K562 (cell line): ENCODE results near the gene CH25H. TPM values are rescaled to one million over a fixed set of nuclear protein-coding genes. Genes with fewer than 3 reads are reported as not detected.

Source experiments
- ATAC-seq: fragments of 200-7000 bp; cut with Tn5 transposase; 3 replicates; pipeline ENCODE4 v1.9.1; 2020; ENCODE audit warnings: moderate library complexity
- BruUV-seq: library from RNA; stranded (reverse); fragments of 400-500 nt; replicated peaks from 2 replicates; lab custom pipeline; 2021; lab: Mats Ljungman, UMichigan
- CTCF ChIA-PET: fragments of 300-600 bp; formaldehyde crosslinking; extraction: SDS; loops from one replicate; lab custom pipeline; 2021; ENCODE audit warnings: low intra/inter-chr PET ratio; lab: Yijun Ruan, JAX
- POLR2A ChIA-PET: fragments of 300-600, 350-650 bp; sonication (Branson Sonifier 250); formaldehyde crosslinking; extraction: SDS; loops from one replicate; lab custom pipeline; 2021; ENCODE audit warnings: antibody characterized with exemption, inconsistent platforms; lab: Yijun Ruan, JAX
- DNase-seq, 4 experiments: peaks; one replicate each; pipeline versions ENCODE4 v3.0.0 to v3.0.0-alpha.2; 2011 to 2018; ENCODE audit warnings: low spot score in 3 of 4, mixed read lengths in 3 of 4; ENCODE audit errors: extremely low read depth in 1 of 4
- FAIRE-seq: peaks from 2 replicates; lab custom pipeline; 2011; peaks lifted over from hg19 to GRCh38; lab: Jason Lieb, UNC
- H2AFZ ChIP-seq: 2 replicates; pipeline ENCODE4 v1.6.0; 2011; ENCODE audit warnings: low read depth, low read length, control low read depth, inconsistent platforms
- H3K27ac ChIP-seq: fragments of 200-600 bp; 3 replicates; pipeline ENCODE4 v1.8.0; 2011; ENCODE audit warnings: low read depth, mild to moderate bottlenecking, control low read depth, inconsistent platforms, low read length, moderate library complexity, mixed read lengths; ENCODE audit errors: extremely low read depth
- H3K27me3 ChIP-seq, 2 experiments: fragments of 300-600 bp in 1 of 2; 2 replicates in 1 of 2; 3 replicates in 1 of 2; pipeline versions ENCODE4 v1.6.0 to v1.8.0; 2011; ENCODE audit warnings: inconsistent platforms in 2 of 2, low read length in 2 of 2, mild to moderate bottlenecking in 1 of 2, mixed read lengths in 1 of 2, moderate library complexity in 1 of 2; ENCODE audit not compliant: control insufficient read depth in 2 of 2, insufficient read depth in 2 of 2
- H3K36me3 ChIP-seq: fragments of 300-600 bp; 3 replicates; pipeline ENCODE4 v1.8.0; 2011; ENCODE audit warnings: mild to moderate bottlenecking, low read length, inconsistent platforms; ENCODE audit not compliant: control insufficient read depth, insufficient read depth
- H3K4me1 ChIP-seq, 2 experiments: fragments of 200-600 bp in 1 of 2; replicated peaks in 1 of 2; 2 replicates in 1 of 2; 3 replicates in 1 of 2; pipeline versions ENCODE4 v1.5.1 to v1.8.0; 2011; ENCODE audit warnings: inconsistent platforms in 2 of 2, low read length in 2 of 2, mild to moderate bottlenecking in 1 of 2, mixed read lengths in 1 of 2, moderate library complexity in 1 of 2; ENCODE audit not compliant: control insufficient read depth in 2 of 2, insufficient read depth in 2 of 2
- H3K4me2 ChIP-seq: 2 replicates; pipeline ENCODE4 v1.6.1; 2011; ENCODE audit warnings: low read length, control low read depth, inconsistent platforms, mixed read lengths; ENCODE audit not compliant: insufficient read depth
- H3K4me3 ChIP-seq: fragments of 200-600 bp; sonication (generic), shearing (Covaris generic); 2 replicates; pipeline ENCODE4 v1.5.1; 2016; ENCODE audit warnings: control low read depth, inconsistent platforms
- H3K79me2 ChIP-seq: fragments of 200-600 bp; 3 replicates; pipeline ENCODE4 v1.8.0; 2011; ENCODE audit warnings: low read length, inconsistent platforms; ENCODE audit not compliant: control insufficient read depth, insufficient read depth
- H3K9ac ChIP-seq, 2 experiments: 2 replicates each; pipeline versions ENCODE4 v1.6.0 to v1.6.1; 2011; ENCODE audit warnings: low read depth in 2 of 2, low read length in 2 of 2, control low read depth in 1 of 2, inconsistent platforms in 1 of 2, mild to moderate bottlenecking in 1 of 2, mixed read lengths in 1 of 2; ENCODE audit not compliant: insufficient read depth in 1 of 2
- H3K9me1 ChIP-seq: one replicate; pipeline ENCODE4 v1.6.0; 2011; ENCODE audit warnings: inconsistent platforms, mild to moderate bottlenecking, low read length, moderate library complexity; ENCODE audit not compliant: control insufficient read depth, insufficient read depth
- H3K9me3 ChIP-seq: replicated peaks from 2 replicates; pipeline ENCODE4 v1.5.1; 2011; ENCODE audit warnings: low read depth, low read length, inconsistent platforms; ENCODE audit not compliant: control insufficient read depth, insufficient read depth
- H4K20me1 ChIP-seq: replicated peaks from 2 replicates; pipeline ENCODE4 v1.6.1; 2011; ENCODE audit warnings: low read length, inconsistent platforms, mixed read lengths; ENCODE audit not compliant: control insufficient read depth, insufficient read depth
- BCL6 ChIP-seq: fragments of 250-450 bp; sonication (Bioruptor Pico); IDR thresholded peaks from 2 replicates; pipeline ENCODE4 v1.4.0; 2020
- ILK ChIP-seq: fragments of 450-650 bp; IDR thresholded peaks from 2 replicates; pipeline ENCODE4 v1.6.1; 2016; ENCODE audit warnings: missing genetic modification characterization, low read depth, mild to moderate bottlenecking, missing compliant biosample characterization, moderate library complexity, borderline replicate concordance
- PHB2 ChIP-seq: fragments of 450-650 bp; IDR thresholded peaks from 2 replicates; pipeline ENCODE4 v1.6.1; 2017; ENCODE audit warnings: low read depth
- PYGO2 ChIP-seq: fragments of 450-650 bp; IDR thresholded peaks from 2 replicates; pipeline ENCODE4 v1.6.1; 2016; ENCODE audit warnings: mild to moderate bottlenecking, missing genetic modification characterization, moderate library complexity, missing compliant biosample characterization
- SMC3 ChIP-seq: conservative IDR thresholded peaks from 2 replicates; pipeline ENCODE4 v1.6.1; 2011; ENCODE audit warnings: low read depth, low read length, improper control_type of control experiment; ENCODE audit not compliant: insufficient read depth
- WGBS: fragments of 100-300 bp; shearing (Covaris generic); methylation state at CpG from one replicate; pipeline ENCODE4 v1.1.6; 2016; ENCODE audit warnings: low coverage, mixed read lengths; ENCODE audit not compliant: insufficient coverage; ENCODE audit errors: missing lambda C conversion rate; 5-methylcytosine and 5-hydroxymethylcytosine counted together
- in situ Hi-C: fragments of 300-500 bp; cut with MboI; formaldehyde crosslinking; loops from 4 replicates; pipeline ENCODE4 v1.15.0; 2018; ENCODE audit warnings: inconsistent platforms, mixed read lengths
- intact Hi-C: fragments of 100-400 bp; cut with micrococcal nuclease; formaldehyde crosslinking; loops from 2 replicates; pipeline ENCODE4 v1.14.2; 2022
- polyA plus RNA-seq, 8 experiments: library from polyadenylated mRNA; depleted of rRNA in 4 of 8; stranded (reverse) in 5 of 8; unstranded in 3 of 8; fragments of >200 nt; fragmentation: Nextera tagmentation in 2 of 8; fragmentation: Illumina TruSeq in 1 of 8; extraction: Ambion mirVana in 2 of 8; extraction: Trizol in 1 of 8; gene quantifications; 2 replicates each; pipeline versions ENCODE4 v1.2.1 to v1.2.3, GENCODE V29; 2011 to 2014; ENCODE audit warnings: inconsistent platforms in 1 of 8, missing spikeins in 1 of 8
- total RNA-seq, 7 experiments: library from RNA; depleted of rRNA in 6 of 7; stranded (reverse); fragments of >200 nt in 6 of 7; fragmentation: Illumina TruSeq in 2 of 7; extraction: Trizol in 2 of 7; gene quantifications; 2 replicates each; pipeline versions ENCODE4 v1.2.1 to v1.2.3, GENCODE V29; 2011 to 2021; ENCODE audit warnings: low replicate concordance in 1 of 7
- TF ChIP-seq, protein P1 (sequence below): IDR thresholded peaks from 2 replicates; pipeline ENCODE4 v1.6.1; 2014; ENCODE audit warnings: antibody characterized with exemption
- TF ChIP-seq, protein P2 (sequence below): fragments of 450-650 bp; formaldehyde crosslinking; IDR thresholded peaks from 2 replicates; pipeline ENCODE4 v1.4.0; 2020; ENCODE audit warnings: mild to moderate bottlenecking, moderate library complexity
- TF ChIP-seq, protein P3 (sequence below): sonication (generic); formaldehyde crosslinking; IDR thresholded peaks from 2 replicates; pipeline ENCODE4 v1.5.0; 2020; ENCODE audit warnings: missing genetic modification reagents
- TF ChIP-seq, protein P4 (sequence below): fragments of 450-650 bp; IDR thresholded peaks from 2 replicates; pipeline ENCODE4 v1.6.1; 2016
- TF ChIP-seq, protein P5 (sequence below), 2 experiments: IDR thresholded peaks in 1 of 2; conservative IDR thresholded peaks in 1 of 2; 2 replicates each; pipeline ENCODE4 v1.6.1; 2016; ENCODE audit warnings: low read depth in 2 of 2, mild to moderate bottlenecking in 1 of 2, missing compliant biosample characterization in 1 of 2, missing genetic modification characterization in 1 of 2, moderate library complexity in 1 of 2

CH25H gene
- total and polyA plus RNA-seq, 9 of the 15 experiments (the other 6 are each of a cell fraction or from before 2014, with no cell fraction given) = not detected

DNA sequence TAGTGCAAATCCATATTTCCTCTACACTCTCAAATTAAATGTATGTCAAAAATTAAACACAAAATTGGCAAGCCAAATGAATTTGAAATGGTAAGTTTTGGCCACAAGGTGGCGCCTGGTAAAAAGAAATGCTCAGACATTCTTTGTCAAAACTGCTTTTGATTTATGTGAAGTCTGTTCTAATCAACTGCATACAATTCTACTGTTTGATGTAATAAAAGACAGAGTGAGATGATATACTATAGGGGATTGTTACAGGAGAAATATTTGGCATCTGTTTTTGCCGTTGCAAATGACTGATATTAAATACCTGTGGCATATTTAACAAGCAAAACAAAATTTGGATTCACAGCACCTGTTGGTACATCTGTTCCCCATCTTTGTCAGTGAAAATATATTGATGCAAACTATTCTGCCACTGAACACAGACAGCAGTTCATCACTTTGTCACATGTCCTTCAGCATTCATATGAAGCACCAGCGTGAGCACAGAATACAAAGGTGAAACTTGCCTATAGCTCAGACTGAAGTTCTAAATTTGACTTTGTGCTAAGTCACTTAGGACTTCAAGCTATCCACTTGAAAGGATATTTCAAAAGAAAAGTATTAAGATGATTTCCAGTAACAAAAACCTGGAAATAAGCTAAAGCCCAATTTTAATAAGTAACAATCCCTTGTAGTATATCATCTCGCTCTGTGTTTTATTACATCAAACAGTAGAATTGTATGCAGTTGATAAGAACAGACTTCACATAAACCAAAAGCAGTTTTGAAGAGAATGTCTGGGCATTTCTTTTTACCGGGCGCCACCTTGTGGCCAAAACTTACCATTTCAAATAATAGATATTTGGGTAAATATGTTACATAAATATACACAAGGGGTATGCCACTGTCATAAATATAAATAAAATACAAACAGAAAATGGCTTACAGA is 10.2 kb upstream of the CH25H start:
- Histone ChIP-seq H2AFZ (no peak overlapping the region), H3K79me2 (no peaks in the 10 kb centered on the region), H3K27ac (no peak overlapping the region), H4K20me1 (no peaks in the 10 kb centered on the region), H3K4me1 (no peaks in the 10 kb centered on the region), H3K4me2 (no peak overlapping the region), H3K36me3 (no peaks in the 10 kb centered on the region), H3K9me1 (no peaks in the 10 kb centered on the region), H3K9ac (no peak overlapping the region), H3K9me3 (no peaks in the 10 kb centered on the region), H3K27me3 (peaks cover 0 to 4% of the 10 kb centered on the region in 2 experiments; a peak in 2 of 5 replicates), H3K4me3 (no peak overlapping the region)
- in situ Hi-C loops (loop anchor here (10.0 kb wide), 1 partner anchor 193 kb away; no protein-coding TSS in a partner anchor), intact Hi-C loops (loop anchor here (2.0 kb wide), 1 partner anchor 347 kb away; no protein-coding TSS in a partner anchor)
- no TSS peak for BruUV-seq
- DNase-seq = peak in 3 of 4 experiments; percentile 10 to 56 (median 11)
- peak; percentile 39; the same call in 1 of the 3 replicates for ATAC-seq
- ChIA-PET POLR2A (no interaction called here), CTCF (interaction anchor here (0.5 to 3.4 kb wide), 10 partner anchors 172 to 1654 kb away, joined by 3 to 42 read pairs (median 5); partner anchors contain the start of gene RPP30)
- WGBS = 4% methylated on average over 6 of the region's 6 CpGs
- FAIRE-seq = peak; percentile 68
- TF ChIP-seq, protein P1, sequence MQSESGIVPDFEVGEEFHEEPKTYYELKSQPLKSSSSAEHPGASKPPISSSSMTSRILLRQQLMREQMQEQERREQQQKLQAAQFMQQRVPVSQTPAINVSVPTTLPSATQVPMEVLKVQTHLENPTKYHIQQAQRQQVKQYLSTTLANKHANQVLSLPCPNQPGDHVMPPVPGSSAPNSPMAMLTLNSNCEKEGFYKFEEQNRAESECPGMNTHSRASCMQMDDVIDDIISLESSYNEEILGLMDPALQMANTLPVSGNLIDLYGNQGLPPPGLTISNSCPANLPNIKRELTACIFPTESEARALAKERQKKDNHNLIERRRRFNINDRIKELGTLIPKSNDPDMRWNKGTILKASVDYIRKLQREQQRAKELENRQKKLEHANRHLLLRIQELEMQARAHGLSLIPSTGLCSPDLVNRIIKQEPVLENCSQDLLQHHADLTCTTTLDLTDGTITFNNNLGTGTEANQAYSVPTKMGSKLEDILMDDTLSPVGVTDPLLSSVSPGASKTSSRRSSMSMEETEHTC = no peak
- TF ChIP-seq, protein P2, sequence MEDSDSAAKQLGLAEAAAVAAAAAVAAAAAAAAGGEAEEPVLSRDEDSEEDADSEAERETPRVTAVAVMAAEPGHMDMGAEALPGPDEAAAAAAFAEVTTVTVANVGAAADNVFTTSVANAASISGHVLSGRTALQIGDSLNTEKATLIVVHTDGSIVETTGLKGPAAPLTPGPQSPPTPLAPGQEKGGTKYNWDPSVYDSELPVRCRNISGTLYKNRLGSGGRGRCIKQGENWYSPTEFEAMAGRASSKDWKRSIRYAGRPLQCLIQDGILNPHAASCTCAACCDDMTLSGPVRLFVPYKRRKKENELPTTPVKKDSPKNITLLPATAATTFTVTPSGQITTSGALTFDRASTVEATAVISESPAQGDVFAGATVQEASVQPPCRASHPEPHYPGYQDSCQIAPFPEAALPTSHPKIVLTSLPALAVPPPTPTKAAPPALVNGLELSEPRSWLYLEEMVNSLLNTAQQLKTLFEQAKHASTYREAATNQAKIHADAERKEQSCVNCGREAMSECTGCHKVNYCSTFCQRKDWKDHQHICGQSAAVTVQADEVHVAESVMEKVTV (CRISPR knock-in tag) = peak; percentile 39
- TF ChIP-seq PYGO2 (no peak), BCL6 (CRISPR knock-in tag) (no peak), SMC3 (0 out of 2 replicates have a peak, but pooled peaks have one; percentile 19), PHB2 (no peak), ILK (tag) (no peak)
- TF ChIP-seq, protein P3, sequence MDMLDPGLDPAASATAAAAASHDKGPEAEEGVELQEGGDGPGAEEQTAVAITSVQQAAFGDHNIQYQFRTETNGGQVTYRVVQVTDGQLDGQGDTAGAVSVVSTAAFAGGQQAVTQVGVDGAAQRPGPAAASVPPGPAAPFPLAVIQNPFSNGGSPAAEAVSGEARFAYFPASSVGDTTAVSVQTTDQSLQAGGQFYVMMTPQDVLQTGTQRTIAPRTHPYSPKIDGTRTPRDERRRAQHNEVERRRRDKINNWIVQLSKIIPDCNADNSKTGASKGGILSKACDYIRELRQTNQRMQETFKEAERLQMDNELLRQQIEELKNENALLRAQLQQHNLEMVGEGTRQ (CRISPR knock-in tag) = no peak
- TF ChIP-seq, protein P4, sequence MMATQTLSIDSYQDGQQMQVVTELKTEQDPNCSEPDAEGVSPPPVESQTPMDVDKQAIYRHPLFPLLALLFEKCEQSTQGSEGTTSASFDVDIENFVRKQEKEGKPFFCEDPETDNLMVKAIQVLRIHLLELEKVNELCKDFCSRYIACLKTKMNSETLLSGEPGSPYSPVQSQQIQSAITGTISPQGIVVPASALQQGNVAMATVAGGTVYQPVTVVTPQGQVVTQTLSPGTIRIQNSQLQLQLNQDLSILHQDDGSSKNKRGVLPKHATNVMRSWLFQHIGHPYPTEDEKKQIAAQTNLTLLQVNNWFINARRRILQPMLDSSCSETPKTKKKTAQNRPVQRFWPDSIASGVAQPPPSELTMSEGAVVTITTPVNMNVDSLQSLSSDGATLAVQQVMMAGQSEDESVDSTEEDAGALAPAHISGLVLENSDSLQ = peak; percentile 78
- TF ChIP-seq, protein P5, sequence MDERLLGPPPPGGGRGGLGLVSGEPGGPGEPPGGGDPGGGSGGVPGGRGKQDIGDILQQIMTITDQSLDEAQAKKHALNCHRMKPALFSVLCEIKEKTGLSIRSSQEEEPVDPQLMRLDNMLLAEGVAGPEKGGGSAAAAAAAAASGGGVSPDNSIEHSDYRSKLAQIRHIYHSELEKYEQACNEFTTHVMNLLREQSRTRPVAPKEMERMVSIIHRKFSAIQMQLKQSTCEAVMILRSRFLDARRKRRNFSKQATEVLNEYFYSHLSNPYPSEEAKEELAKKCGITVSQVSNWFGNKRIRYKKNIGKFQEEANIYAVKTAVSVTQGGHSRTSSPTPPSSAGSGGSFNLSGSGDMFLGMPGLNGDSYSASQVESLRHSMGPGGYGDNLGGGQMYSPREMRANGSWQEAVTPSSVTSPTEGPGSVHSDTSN (CRISPR knock-in tag; IDR thresholded peaks at IDR 0.05; ENCODE audit: low read depth) = no peak
- TF ChIP-seq, protein P5 (tag; conservative IDR thresholded peaks at IDR 0.05; ENCODE audit: low read depth) = peak; percentile 88
